Mesothelial cell of epicardium (in vitro differentiated cells): ENCODE measurements around the gene PNPLA2. TPM values are rescaled to one million over a fixed set of nuclear protein-coding genes. Genes with fewer than 3 reads are reported as not detected.

ENCODE experiments used
- DNase-seq, 2 experiments: peaks; one replicate each; pipeline ENCODE4 v3.0.0; 2021; ENCODE audit warnings: low spot score in 2 of 2; ENCODE audit not compliant: unreplicated experiment in 2 of 2
- H3K27ac Mint-ChIP-seq: 2 replicates; pipeline ENCODE4 v1.8.0; 2021; ENCODE audit warnings: mixed read lengths
- H3K27me3 Mint-ChIP-seq: 2 replicates; pipeline ENCODE4 v1.8.0; 2021; ENCODE audit warnings: low read depth, mixed read lengths
- H3K36me3 Mint-ChIP-seq: 2 replicates; pipeline ENCODE4 v1.8.0; 2021; ENCODE audit warnings: mixed read lengths
- H3K4me1 Mint-ChIP-seq: 2 replicates; pipeline ENCODE4 v1.8.0; 2021; ENCODE audit warnings: mixed read lengths
- H3K4me3 Mint-ChIP-seq: 2 replicates; pipeline ENCODE4 v1.8.0; 2021; ENCODE audit warnings: mild to moderate bottlenecking, moderate library complexity, mixed read lengths
- H3K9me3 Mint-ChIP-seq: 2 replicates; pipeline ENCODE4 v1.8.0; 2021; ENCODE audit warnings: mixed read lengths
- CTCF ChIP-seq: fragments of 200-600 bp; sonication (generic); IDR thresholded peaks from one replicate; pipeline ENCODE4 v1.5.0; 2021; ENCODE audit warnings: antibody characterized with exemption; ENCODE audit not compliant: unreplicated experiment
- total RNA-seq: library from RNA; stranded (reverse); gene quantifications from 3 replicates; pipeline ENCODE4 v1.2.1, GENCODE V29; 2021

The PNPLA2 gene
- total RNA-seq, 1 donor from 2014 or later = 50.9 TPM

- DNase-seq = no peak
- Mint-ChIP-seq H3K4me3 (no peak overlapping the region), H3K4me1 (no peaks in the 10 kb centered on the region), H3K36me3 (peaks cover 3% of the 10 kb centered on the region), H3K27me3 (peaks cover 4% of the 10 kb centered on the region), H3K27ac (no peak overlapping the region), H3K9me3 (no peaks in the 10 kb centered on the region)
- TF ChIP-seq CTCF = no peak
Observed at GRCh38 chr11:788953-789940, 29.5 kb upstream of the PNPLA2 start.

GRCh38 chr11:789943-790342 is 28.8 kb upstream of the PNPLA2 start, which contains the start of gene CEND1:
CEND1 (minus strand) TSS chr11:790090; CDS start chr11:788576, 1,514 bp downstream.
- H3K4me3 Mint-ChIP-seq = no peak within 1 kb of the TSS
- no peak for DNase-seq
- no peak for TF ChIP-seq CTCF
- H3K4me1 Mint-ChIP-seq = no peaks in the 10 kb centered on the region
- H3K27me3 Mint-ChIP-seq = peaks cover 4% of the 10 kb centered on the region
- no peak within 1 kb of the TSS for H3K27ac Mint-ChIP-seq
- no peaks in the 10 kb centered on the region for H3K9me3 Mint-ChIP-seq
- peaks cover 3% of the 10 kb centered on the region for H3K36me3 Mint-ChIP-seq

- H3K4me3 Mint-ChIP-seq = no peak overlapping the region
- H3K36me3 Mint-ChIP-seq = peaks cover 3% of the 10 kb centered on the region
- TF ChIP-seq CTCF = no peak
- H3K4me1 Mint-ChIP-seq = peaks cover 1% of the 10 kb centered on the region
- no peaks in the 10 kb centered on the region for H3K9me3 Mint-ChIP-seq
- DNase-seq = no peak
- H3K27ac Mint-ChIP-seq = no peak overlapping the region
- peaks cover 4% of the 10 kb centered on the region for H3K27me3 Mint-ChIP-seq
Observed at GRCh38 chr11:790721-791564, 27.8 kb upstream of the PNPLA2 start.

GRCh38 chr11:791658-792534 is 26.8 kb upstream of the PNPLA2 start:
- H3K4me1 Mint-ChIP-seq = peaks cover 10% of the 10 kb centered on the region
- peaks cover 4% of the 10 kb centered on the region for H3K27me3 Mint-ChIP-seq
- H3K27ac Mint-ChIP-seq = no peak overlapping the region
- H3K36me3 Mint-ChIP-seq = peaks cover 3% of the 10 kb centered on the region
- no peak overlapping the region for H3K4me3 Mint-ChIP-seq
- H3K9me3 Mint-ChIP-seq = no peaks in the 10 kb centered on the region
- TF ChIP-seq CTCF = no peak
- no peak for DNase-seq

GRCh38 chr11:792535-792821 is 26.2 kb upstream of the PNPLA2 start:
- H3K36me3 Mint-ChIP-seq = peaks cover 3% of the 10 kb centered on the region
- no peak overlapping the region for H3K27ac Mint-ChIP-seq
- H3K9me3 Mint-ChIP-seq = no peaks in the 10 kb centered on the region
- H3K27me3 Mint-ChIP-seq = peaks cover 4% of the 10 kb centered on the region
- DNase-seq = no peak
- H3K4me3 Mint-ChIP-seq = no peak overlapping the region
- TF ChIP-seq CTCF = no peak
- peaks cover 11% of the 10 kb centered on the region for H3K4me1 Mint-ChIP-seq
